HepG2 (cell line): ENCODE measurements around the gene SULT2B1.

Experiments
- TAF1 ChIP-seq: sonication (generic); formaldehyde crosslinking; IDR thresholded peaks from 2 replicates; pipeline ENCODE4 v1.4.0; 2020; ENCODE audit warnings: missing genetic modification reagents
- TAF15 ChIP-seq: fragments of 200-400 bp; formaldehyde crosslinking; IDR thresholded peaks from one replicate; pipeline ENCODE4 v1.6.1; 2018; ENCODE audit warnings: mild to moderate bottlenecking, low read depth, low read length; ENCODE audit not compliant: poor library complexity, severe bottlenecking
- ZBTB20 ChIP-seq: sonication (generic); formaldehyde crosslinking; IDR thresholded peaks from 2 replicates; pipeline ENCODE4 v1.8.1; 2023; ENCODE audit warnings: missing genetic modification reagents, low read depth, mild to moderate bottlenecking, borderline replicate concordance
- TF ChIP-seq, protein P1 (sequence below): sonication (generic); formaldehyde crosslinking; IDR thresholded peaks from 2 replicates; pipeline ENCODE4 v1.4.0; 2020; ENCODE audit warnings: missing genetic modification reagents
- TF ChIP-seq, protein P2 (sequence below): sonication (generic); formaldehyde crosslinking; IDR thresholded peaks from 2 replicates; pipeline ENCODE4 v1.5.0; 2020; ENCODE audit warnings: mild to moderate bottlenecking, missing genetic modification reagents, moderate library complexity
- TF ChIP-seq, protein P3 (sequence below): sonication (generic); formaldehyde crosslinking; IDR thresholded peaks from 2 replicates; pipeline ENCODE4 v1.4.0; 2020; ENCODE audit warnings: missing genetic modification reagents

DNA sequence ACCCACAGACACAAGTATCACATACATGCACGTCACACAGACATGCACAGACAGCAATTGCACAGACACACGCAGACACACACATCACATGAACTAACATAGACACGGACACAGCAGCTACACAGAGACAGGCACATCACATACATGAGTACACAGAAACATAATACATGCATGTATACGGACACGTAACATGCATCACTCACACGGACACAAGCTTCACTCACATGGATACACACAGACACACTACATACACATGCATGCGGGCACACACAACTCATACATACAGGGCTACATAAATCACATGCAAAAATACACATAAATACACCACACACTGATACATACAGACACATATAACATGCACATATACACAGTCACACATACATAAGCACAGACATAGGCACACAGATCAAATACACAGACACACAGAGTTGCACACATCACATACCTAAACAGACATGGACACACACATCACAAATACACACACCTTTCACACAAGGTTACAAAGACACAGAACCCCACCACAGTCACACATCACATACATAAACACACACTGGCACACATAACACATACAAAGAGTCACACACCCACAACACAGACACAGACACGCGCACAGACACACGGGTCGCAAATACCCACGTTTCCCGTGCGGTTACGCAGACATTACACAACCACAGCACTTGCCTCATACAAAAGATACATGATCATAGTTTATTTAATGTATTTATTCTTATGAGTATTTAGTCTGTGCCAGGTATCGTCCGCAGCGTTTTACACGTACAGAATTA lies 39.3 kb upstream of the SULT2B1 start:
- TF ChIP-seq, protein P1, sequence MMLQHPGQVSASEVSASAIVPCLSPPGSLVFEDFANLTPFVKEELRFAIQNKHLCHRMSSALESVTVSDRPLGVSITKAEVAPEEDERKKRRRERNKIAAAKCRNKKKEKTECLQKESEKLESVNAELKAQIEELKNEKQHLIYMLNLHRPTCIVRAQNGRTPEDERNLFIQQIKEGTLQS (CRISPR knock-in tag) = no peak
- TF ChIP-seq, protein P2, sequence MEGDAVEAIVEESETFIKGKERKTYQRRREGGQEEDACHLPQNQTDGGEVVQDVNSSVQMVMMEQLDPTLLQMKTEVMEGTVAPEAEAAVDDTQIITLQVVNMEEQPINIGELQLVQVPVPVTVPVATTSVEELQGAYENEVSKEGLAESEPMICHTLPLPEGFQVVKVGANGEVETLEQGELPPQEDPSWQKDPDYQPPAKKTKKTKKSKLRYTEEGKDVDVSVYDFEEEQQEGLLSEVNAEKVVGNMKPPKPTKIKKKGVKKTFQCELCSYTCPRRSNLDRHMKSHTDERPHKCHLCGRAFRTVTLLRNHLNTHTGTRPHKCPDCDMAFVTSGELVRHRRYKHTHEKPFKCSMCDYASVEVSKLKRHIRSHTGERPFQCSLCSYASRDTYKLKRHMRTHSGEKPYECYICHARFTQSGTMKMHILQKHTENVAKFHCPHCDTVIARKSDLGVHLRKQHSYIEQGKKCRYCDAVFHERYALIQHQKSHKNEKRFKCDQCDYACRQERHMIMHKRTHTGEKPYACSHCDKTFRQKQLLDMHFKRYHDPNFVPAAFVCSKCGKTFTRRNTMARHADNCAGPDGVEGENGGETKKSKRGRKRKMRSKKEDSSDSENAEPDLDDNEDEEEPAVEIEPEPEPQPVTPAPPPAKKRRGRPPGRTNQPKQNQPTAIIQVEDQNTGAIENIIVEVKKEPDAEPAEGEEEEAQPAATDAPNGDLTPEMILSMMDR (CRISPR knock-in tag) = no peak
- TF ChIP-seq, protein P3, sequence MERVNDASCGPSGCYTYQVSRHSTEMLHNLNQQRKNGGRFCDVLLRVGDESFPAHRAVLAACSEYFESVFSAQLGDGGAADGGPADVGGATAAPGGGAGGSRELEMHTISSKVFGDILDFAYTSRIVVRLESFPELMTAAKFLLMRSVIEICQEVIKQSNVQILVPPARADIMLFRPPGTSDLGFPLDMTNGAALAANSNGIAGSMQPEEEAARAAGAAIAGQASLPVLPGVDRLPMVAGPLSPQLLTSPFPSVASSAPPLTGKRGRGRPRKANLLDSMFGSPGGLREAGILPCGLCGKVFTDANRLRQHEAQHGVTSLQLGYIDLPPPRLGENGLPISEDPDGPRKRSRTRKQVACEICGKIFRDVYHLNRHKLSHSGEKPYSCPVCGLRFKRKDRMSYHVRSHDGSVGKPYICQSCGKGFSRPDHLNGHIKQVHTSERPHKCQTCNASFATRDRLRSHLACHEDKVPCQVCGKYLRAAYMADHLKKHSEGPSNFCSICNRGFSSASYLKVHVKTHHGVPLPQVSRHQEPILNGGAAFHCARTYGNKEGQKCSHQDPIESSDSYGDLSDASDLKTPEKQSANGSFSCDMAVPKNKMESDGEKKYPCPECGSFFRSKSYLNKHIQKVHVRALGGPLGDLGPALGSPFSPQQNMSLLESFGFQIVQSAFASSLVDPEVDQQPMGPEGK (CRISPR knock-in tag) = no peak
- TF ChIP-seq TAF1 = no peak
- TF ChIP-seq ZBTB20 (CRISPR knock-in tag) = no peak
- TF ChIP-seq TAF15 = no peak
